Measurements from ENCODE around the gene MRPS10. TPM values are rescaled to one million over a fixed set of nuclear protein-coding genes. Genes with fewer than 3 reads are reported as not detected.
A peak's percentile ranks its signal among the peaks of the same experiment; 100 is the strongest.

The MRPS10 gene
- total RNA-seq, 1 donor from 2014 or later, result 32.1 TPM

DNA sequence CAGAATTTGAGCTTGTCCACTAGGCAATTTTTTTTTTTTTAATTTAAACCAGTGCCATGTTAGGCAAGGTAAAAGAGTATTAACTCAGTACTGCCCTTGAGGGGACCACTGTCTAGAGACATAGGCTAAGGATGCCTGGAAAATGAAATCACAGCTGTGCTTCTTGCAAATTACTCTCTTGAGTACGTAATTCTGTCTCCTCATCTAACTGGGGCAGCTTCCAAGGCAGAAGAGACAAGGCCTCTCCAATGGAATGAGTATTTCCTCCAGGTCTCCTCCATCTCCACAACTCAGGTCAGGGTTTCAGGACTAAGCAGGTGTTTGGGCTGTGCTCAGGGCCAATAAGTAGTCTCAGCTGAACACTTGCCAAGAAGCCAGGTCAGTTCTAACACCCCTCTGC lies 33.8 kb upstream of the MRPS10 start:
- Histone ChIP-seq H2AFZ (ENCODE audit: low read depth, low read length) (no peak overlapping the region), H3K9ac (ENCODE audit: low read length) (no peak overlapping the region), H3K4me3 (ENCODE audit: insufficient read depth, low read depth, low read length) (no peak overlapping the region), H3K36me3 (ENCODE audit: insufficient read depth, low read length) (peaks cover 15% of the 10 kb centered on the region), H3K27ac (ENCODE audit: low read depth, low read length) (no peak overlapping the region), H3K4me2 (ENCODE audit: low read length) (no peak overlapping the region), H3K27me3 (ENCODE audit: insufficient read depth, low read length) (no peaks in the 10 kb centered on the region), H3K9me3 (ENCODE audit: insufficient read depth, low read depth, low read length) (no peaks in the 10 kb centered on the region), H3K79me2 (ENCODE audit: insufficient read depth, low read length) (no peaks in the 10 kb centered on the region), H4K20me1 (ENCODE audit: insufficient read depth, low read length) (no peaks in the 10 kb centered on the region), H3K4me1 (ENCODE audit: insufficient read depth, low read length) (peaks cover 11% of the 10 kb centered on the region)
- TF ChIP-seq, protein P1, sequence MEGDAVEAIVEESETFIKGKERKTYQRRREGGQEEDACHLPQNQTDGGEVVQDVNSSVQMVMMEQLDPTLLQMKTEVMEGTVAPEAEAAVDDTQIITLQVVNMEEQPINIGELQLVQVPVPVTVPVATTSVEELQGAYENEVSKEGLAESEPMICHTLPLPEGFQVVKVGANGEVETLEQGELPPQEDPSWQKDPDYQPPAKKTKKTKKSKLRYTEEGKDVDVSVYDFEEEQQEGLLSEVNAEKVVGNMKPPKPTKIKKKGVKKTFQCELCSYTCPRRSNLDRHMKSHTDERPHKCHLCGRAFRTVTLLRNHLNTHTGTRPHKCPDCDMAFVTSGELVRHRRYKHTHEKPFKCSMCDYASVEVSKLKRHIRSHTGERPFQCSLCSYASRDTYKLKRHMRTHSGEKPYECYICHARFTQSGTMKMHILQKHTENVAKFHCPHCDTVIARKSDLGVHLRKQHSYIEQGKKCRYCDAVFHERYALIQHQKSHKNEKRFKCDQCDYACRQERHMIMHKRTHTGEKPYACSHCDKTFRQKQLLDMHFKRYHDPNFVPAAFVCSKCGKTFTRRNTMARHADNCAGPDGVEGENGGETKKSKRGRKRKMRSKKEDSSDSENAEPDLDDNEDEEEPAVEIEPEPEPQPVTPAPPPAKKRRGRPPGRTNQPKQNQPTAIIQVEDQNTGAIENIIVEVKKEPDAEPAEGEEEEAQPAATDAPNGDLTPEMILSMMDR (IDR thresholded peaks at IDR 0.05; ENCODE audit: insufficient read depth, low read depth, low read length), result no peak
- TF ChIP-seq EZH2 (IDR thresholded peaks at IDR 0.05; ENCODE audit: insufficient read depth, low read length), result no peak
- no peak overlapping the region for H3K27ac Mint-ChIP-seq (ENCODE audit: unreplicated experiment)
- H3K27me3 Mint-ChIP-seq (ENCODE audit: low read depth, unreplicated experiment), result peaks cover 1% of the 10 kb centered on the region
- FAIRE-seq (no peak), DNase-seq (ENCODE audit: low read depth) (peak; percentile 63)
- H3K9me3 Mint-ChIP-seq (ENCODE audit: unreplicated experiment), result no peaks in the 10 kb centered on the region
- H3K4me3 Mint-ChIP-seq (ENCODE audit: unreplicated experiment), result no peak overlapping the region
- peaks cover 15% of the 10 kb centered on the region for H3K4me1 Mint-ChIP-seq (ENCODE audit: low read depth, unreplicated experiment)
- H3K36me3 Mint-ChIP-seq (ENCODE audit: low read depth, unreplicated experiment), result peaks cover 34% of the 10 kb centered on the region

DNA sequence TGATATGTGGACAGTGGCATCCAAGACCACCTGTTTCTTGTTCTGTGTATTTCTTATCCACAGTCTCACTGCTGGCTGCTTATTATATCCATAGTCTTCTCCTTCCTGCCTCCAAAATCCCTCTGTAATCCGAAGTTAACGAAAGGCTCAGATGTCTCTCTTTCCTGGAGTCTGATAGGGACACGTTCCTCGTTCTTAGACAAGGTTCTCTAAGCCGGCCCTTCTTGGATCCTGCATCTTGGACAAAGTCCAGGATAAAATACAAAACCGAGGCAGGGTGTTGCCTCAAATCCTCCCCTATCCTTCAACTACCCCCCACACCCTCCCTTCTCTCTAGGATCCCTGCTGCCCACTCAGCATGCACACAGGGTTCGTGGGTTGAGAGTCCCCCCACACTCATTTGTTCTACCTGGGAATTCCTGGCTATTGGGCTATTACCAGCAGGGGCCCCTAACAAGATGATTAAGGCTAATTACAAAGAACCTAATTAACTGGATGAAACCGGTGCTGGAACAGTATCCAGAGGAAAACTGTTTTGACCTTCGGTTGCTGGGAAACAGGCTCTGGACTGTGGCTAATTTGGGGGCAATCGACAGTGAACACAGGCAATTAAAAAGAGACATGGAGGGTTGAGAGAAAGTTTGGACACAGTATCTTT lies 32.7 kb upstream of the MRPS10 start:
- Histone ChIP-seq H3K9me3 (ENCODE audit: insufficient read depth, low read depth, low read length) (no peaks in the 10 kb centered on the region), H3K79me2 (ENCODE audit: insufficient read depth, low read length) (no peaks in the 10 kb centered on the region), H3K4me2 (ENCODE audit: low read length) (no peak overlapping the region), H3K9ac (ENCODE audit: low read length) (no peak overlapping the region), H3K36me3 (ENCODE audit: insufficient read depth, low read length) (peaks cover 12% of the 10 kb centered on the region), H3K4me1 (ENCODE audit: insufficient read depth, low read length) (peaks cover 11% of the 10 kb centered on the region), H2AFZ (ENCODE audit: low read depth, low read length) (no peak overlapping the region), H4K20me1 (ENCODE audit: insufficient read depth, low read length) (no peaks in the 10 kb centered on the region), H3K27ac (ENCODE audit: low read depth, low read length) (no peak overlapping the region), H3K27me3 (ENCODE audit: insufficient read depth, low read length) (no peaks in the 10 kb centered on the region), H3K4me3 (ENCODE audit: insufficient read depth, low read depth, low read length) (no peak overlapping the region)
- Mint-ChIP-seq H3K9me3 (ENCODE audit: unreplicated experiment) (no peaks in the 10 kb centered on the region), H3K27ac (ENCODE audit: unreplicated experiment) (no peak overlapping the region), H3K4me1 (ENCODE audit: low read depth, unreplicated experiment) (peaks cover 15% of the 10 kb centered on the region), H3K36me3 (ENCODE audit: low read depth, unreplicated experiment) (peaks cover 29% of the 10 kb centered on the region), H3K4me3 (ENCODE audit: unreplicated experiment) (no peak overlapping the region), H3K27me3 (ENCODE audit: low read depth, unreplicated experiment) (peaks cover 1% of the 10 kb centered on the region)
- no peak for FAIRE-seq
- DNase-seq (ENCODE audit: low read depth), result no peak
- no peak for TF ChIP-seq EZH2 (IDR thresholded peaks at IDR 0.05; ENCODE audit: insufficient read depth, low read length)
- TF ChIP-seq, protein P1 (IDR thresholded peaks at IDR 0.05; ENCODE audit: insufficient read depth, low read depth, low read length), result no peak

DNA sequence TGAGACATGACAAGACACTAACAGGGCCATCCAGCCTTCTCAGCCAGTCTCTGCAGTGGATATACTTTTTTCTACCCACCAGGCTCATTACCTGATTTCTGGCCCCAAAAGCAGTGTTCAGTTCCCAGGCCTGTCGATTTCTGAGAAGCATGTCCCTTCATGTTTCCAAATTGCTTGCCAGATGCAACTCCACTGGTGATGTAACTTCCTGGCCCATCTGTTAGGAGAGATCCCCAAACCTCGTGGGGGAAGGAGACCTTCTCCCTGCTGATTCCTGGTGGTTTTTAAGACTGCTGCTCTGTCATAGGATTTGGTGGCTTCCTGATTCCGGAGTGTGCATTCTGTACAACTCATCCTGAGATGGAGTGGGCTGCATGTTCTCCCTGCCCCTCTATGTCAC lies 31.6 kb upstream of the MRPS10 start:
- Histone ChIP-seq H2AFZ (ENCODE audit: low read depth, low read length) (no peak overlapping the region), H3K4me2 (ENCODE audit: low read length) (no peak overlapping the region), H3K36me3 (ENCODE audit: insufficient read depth, low read length) (peaks cover 8% of the 10 kb centered on the region), H3K79me2 (ENCODE audit: insufficient read depth, low read length) (no peaks in the 10 kb centered on the region), H3K4me1 (ENCODE audit: insufficient read depth, low read length) (peaks cover 9% of the 10 kb centered on the region), H3K27me3 (ENCODE audit: insufficient read depth, low read length) (no peaks in the 10 kb centered on the region), H4K20me1 (ENCODE audit: insufficient read depth, low read length) (no peaks in the 10 kb centered on the region), H3K4me3 (ENCODE audit: insufficient read depth, low read depth, low read length) (no peak overlapping the region), H3K27ac (ENCODE audit: low read depth, low read length) (no peak overlapping the region), H3K9me3 (ENCODE audit: insufficient read depth, low read depth, low read length) (no peaks in the 10 kb centered on the region), H3K9ac (ENCODE audit: low read length) (no peak overlapping the region)
- Mint-ChIP-seq H3K36me3 (ENCODE audit: low read depth, unreplicated experiment) (peaks cover 26% of the 10 kb centered on the region), H3K4me3 (ENCODE audit: unreplicated experiment) (no peak overlapping the region), H3K27ac (ENCODE audit: unreplicated experiment) (no peak overlapping the region), H3K27me3 (ENCODE audit: low read depth, unreplicated experiment) (peaks cover 1% of the 10 kb centered on the region), H3K4me1 (ENCODE audit: low read depth, unreplicated experiment) (peaks cover 15% of the 10 kb centered on the region), H3K9me3 (ENCODE audit: unreplicated experiment) (no peaks in the 10 kb centered on the region)
- TF ChIP-seq, protein P1 (IDR thresholded peaks at IDR 0.05; ENCODE audit: insufficient read depth, low read depth, low read length), result no peak
- no peak for TF ChIP-seq EZH2 (IDR thresholded peaks at IDR 0.05; ENCODE audit: insufficient read depth, low read length)
- FAIRE-seq (no peak), DNase-seq (ENCODE audit: low read depth) (no peak)

Measured in astrocyte (in vitro differentiated cells and primary cell).